Islet of Langerhans (tissue), 1 donor: ENCODE measurements around the gene STEAP4.
"Not testable (repeated sequence)": the region's sequence is repeated elsewhere in the genome, so short reads cannot be mapped to it uniquely, and the experiment has no call there.

ENCODE experiments used
- FAIRE-seq: peaks from one replicate; lab custom pipeline; 2011; peaks lifted over from hg19 to GRCh38; lab: Jason Lieb, UNC

STEAP4 gene

GRCh38 chr7:88312061-88312663 is 5.5 kb upstream of the STEAP4 start:
- FAIRE-seq = no peak

GRCh38 chr7:88311675-88312036 is 5.0 kb upstream of the STEAP4 start:
- no peak for FAIRE-seq

- FAIRE-seq = no peak
Measured at GRCh38 chr7:88310956-88311674, 4.4 kb upstream of the STEAP4 start.

- no peak for FAIRE-seq
Measured at GRCh38 chr7:88309819-88310218, 3.1 kb upstream of the STEAP4 start.

GRCh38 chr7:88307823-88308222 is 1.1 kb upstream of the STEAP4 start:
- no peak for FAIRE-seq

GRCh38 chr7:88307412-88307811 is 718 bp upstream of the STEAP4 start:
- FAIRE-seq = no peak

- FAIRE-seq = no peak
Measured at GRCh38 chr7:88305044-88305443, 1.6 kb downstream of the STEAP4 start.

GRCh38 chr7:88302486-88302885 is 4.2 kb downstream of the STEAP4 start:
- FAIRE-seq = no peak

- no peak for FAIRE-seq
Measured at GRCh38 chr7:88301924-88302323, 4.8 kb downstream of the STEAP4 start.

GRCh38 chr7:88300401-88300945 is 6.2 kb downstream of the STEAP4 start:
- FAIRE-seq = no peak

GRCh38 chr7:88299126-88299525 is 7.6 kb downstream of the STEAP4 start:
- no peak for FAIRE-seq

- no peak for FAIRE-seq
Measured at GRCh38 chr7:88293866-88294265, 12.8 kb downstream of the STEAP4 start.

GRCh38 chr7:88291398-88292173 is 15.1 kb downstream of the STEAP4 start:
- no peak for FAIRE-seq

- FAIRE-seq = no peak
Measured at GRCh38 chr7:88290491-88290890, 16.2 kb downstream of the STEAP4 start.

GRCh38 chr7:88289564-88290025 is 17.1 kb downstream of the STEAP4 start:
- no peak for FAIRE-seq

GRCh38 chr7:88281749-88282148 is 24.9 kb downstream of the STEAP4 start:
- FAIRE-seq = peak; percentile 61

GRCh38 chr7:88280801-88281200 is 25.9 kb downstream of the STEAP4 start:
- FAIRE-seq = no peak

GRCh38 chr7:88279323-88279722 is 27.4 kb downstream of the STEAP4 start:
- FAIRE-seq = no peak

GRCh38 chr7:88278881-88279280 is 27.8 kb downstream of the STEAP4 start:
- no peak for FAIRE-seq

GRCh38 chr7:88276605-88277153 is 30.0 kb downstream of the STEAP4 start:
- no peak for FAIRE-seq

GRCh38 chr7:88274856-88275255 is 31.8 kb downstream of the STEAP4 start:
- not testable (repeated sequence) for FAIRE-seq

- FAIRE-seq = no peak
Measured at GRCh38 chr7:88269586-88269985, 37.1 kb downstream of the STEAP4 start.

GRCh38 chr7:88268858-88269257 is 37.8 kb downstream of the STEAP4 start:
- no peak for FAIRE-seq
